ENCODE measurements around the gene THOC5.

THOC5 gene

DNA sequence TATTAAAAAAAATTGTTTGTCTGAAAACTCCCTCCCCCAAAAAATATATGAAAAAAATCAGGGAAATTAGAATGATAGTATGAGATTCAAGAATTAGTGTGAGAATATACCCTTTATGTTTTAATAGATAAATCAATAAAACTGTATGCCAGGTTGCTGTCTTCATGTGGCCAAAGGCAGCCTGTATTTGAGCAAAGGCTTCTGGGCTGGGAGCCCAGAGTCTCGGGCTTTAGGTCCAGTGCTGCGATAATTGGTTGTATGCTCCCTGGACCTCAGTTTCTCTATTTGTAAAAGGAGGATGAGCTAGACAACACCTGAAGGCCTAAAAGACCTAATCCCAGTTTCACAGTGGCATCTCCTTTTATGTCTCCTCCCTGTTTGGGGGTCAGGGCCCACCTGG lies 29.8 kb downstream of the THOC5 start:
- TF ChIP-seq GATA2 (IDR thresholded peaks at IDR 0.05; ENCODE audit: low read depth, low read length) (no peak), GATA3 (IDR thresholded peaks at IDR 0.05; ENCODE audit: low read depth, low read length) (no peak)

- TF ChIP-seq GATA2 (IDR thresholded peaks at IDR 0.05; ENCODE audit: low read depth, low read length) (no peak), GATA3 (IDR thresholded peaks at IDR 0.05; ENCODE audit: low read depth, low read length) (no peak)
These were observed 32.0 kb downstream of the THOC5 start for GRCh38 chr22:29521526-29521925.

- TF ChIP-seq GATA3 (IDR thresholded peaks at IDR 0.05; ENCODE audit: low read depth, low read length) (no peak), GATA2 (IDR thresholded peaks at IDR 0.05; ENCODE audit: low read depth, low read length) (no peak)
These were observed 32.7 kb downstream of the THOC5 start for GRCh38 chr22:29520851-29521250.

- TF ChIP-seq GATA2 (IDR thresholded peaks at IDR 0.05; ENCODE audit: low read depth, low read length): no peak
- no peak for TF ChIP-seq GATA3 (IDR thresholded peaks at IDR 0.05; ENCODE audit: low read depth, low read length)
These were observed 33.6 kb downstream of the THOC5 start for GRCh38 chr22:29519996-29520395.

GRCh38 chr22:29518427-29518826 lies 35.1 kb downstream of the THOC5 start:
- TF ChIP-seq GATA3 (IDR thresholded peaks at IDR 0.05; ENCODE audit: low read depth, low read length) (no peak), GATA2 (IDR thresholded peaks at IDR 0.05; ENCODE audit: low read depth, low read length) (no peak)

DNA sequence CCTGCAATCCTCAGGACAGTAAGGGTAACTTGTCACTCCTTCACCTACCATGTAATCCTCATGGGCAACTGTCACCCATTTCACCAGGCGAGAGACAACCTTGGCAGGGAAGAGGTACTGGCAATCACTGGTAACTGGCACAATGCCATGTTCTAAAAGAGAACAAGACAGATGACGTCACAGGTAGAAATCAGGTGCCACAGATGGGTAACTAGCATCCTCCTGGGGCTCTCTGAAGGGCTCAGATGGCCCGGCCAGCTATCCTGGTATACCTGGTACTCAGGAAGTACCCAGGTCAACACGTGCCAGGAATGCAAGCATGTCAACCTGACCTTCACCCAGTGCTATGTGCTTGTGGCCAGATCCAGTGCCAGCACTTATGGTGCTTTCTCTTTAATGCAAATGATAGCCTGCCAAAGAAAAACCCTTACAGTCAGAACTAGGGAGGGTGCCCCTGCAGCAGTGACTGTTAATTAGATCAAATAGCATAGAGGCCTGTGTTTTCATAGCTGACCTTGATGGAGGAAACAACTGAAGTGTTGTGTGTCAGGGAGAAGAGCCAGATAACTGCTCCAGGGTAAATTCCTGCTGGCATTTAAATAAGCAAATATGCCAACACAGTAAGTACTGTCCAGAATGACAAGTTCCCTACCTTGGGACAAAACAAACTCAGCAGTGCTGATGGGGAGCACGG lies 36.2 kb downstream of the THOC5 start:
- TF ChIP-seq GATA2 (IDR thresholded peaks at IDR 0.05; ENCODE audit: low read depth, low read length) (no peak), GATA3 (IDR thresholded peaks at IDR 0.05; ENCODE audit: low read depth, low read length) (no peak)

- TF ChIP-seq GATA3 (IDR thresholded peaks at IDR 0.05; ENCODE audit: low read depth, low read length): no peak
- no peak for TF ChIP-seq GATA2 (IDR thresholded peaks at IDR 0.05; ENCODE audit: low read depth, low read length)
These were observed 41.5 kb downstream of the THOC5 start for GRCh38 chr22:29512031-29512430.

GRCh38 chr22:29511126-29511862 lies 42.3 kb downstream of the THOC5 start:
- no peak for TF ChIP-seq GATA3 (IDR thresholded peaks at IDR 0.05; ENCODE audit: low read depth, low read length)
- TF ChIP-seq GATA2 (IDR thresholded peaks at IDR 0.05; ENCODE audit: low read depth, low read length): no peak

DNA sequence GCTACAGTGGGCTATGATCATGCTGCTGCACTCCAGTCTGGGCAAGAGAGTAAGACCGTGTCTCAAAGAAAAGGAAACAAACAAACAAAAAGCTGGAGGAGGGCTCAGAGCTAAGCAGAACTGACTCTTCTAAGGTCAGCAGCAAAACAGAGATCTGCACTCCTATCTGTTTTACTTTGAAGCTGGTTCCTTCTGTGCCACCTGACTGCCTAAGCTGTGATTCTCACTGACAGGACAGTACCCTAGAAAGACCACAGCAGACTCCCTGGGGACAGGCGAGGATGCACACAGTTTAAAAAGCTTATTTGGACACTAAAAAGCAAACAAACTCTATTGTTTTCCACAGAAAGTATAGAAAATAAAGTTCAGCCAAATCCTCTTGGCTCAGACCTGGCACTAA lies 43.0 kb downstream of the THOC5 start:
- TF ChIP-seq GATA3 (IDR thresholded peaks at IDR 0.05; ENCODE audit: low read depth, low read length): no peak

DNA sequence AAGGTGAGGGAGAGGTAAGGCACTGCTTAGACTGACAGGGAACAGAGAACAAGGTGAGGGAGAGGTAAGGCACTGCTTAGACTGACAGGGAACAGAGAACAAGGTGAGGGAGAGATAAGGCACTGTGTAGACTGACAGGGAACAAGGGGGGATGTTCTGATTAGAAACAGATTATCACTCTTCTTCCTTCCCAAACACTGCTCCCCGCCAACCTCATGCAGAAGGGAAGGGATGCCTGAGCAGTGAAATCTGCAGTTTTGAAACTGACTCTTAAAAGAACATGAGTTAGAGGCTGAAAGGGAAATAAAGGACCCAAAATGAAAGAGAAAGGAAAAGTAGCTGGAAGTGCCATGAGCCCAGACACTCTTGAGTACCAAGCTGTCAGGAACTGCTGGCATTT lies 43.7 kb downstream of the THOC5 start:
- no peak for TF ChIP-seq GATA2 (IDR thresholded peaks at IDR 0.05; ENCODE audit: low read depth, low read length)
- TF ChIP-seq GATA3 (IDR thresholded peaks at IDR 0.05; ENCODE audit: low read depth, low read length): no peak

DNA sequence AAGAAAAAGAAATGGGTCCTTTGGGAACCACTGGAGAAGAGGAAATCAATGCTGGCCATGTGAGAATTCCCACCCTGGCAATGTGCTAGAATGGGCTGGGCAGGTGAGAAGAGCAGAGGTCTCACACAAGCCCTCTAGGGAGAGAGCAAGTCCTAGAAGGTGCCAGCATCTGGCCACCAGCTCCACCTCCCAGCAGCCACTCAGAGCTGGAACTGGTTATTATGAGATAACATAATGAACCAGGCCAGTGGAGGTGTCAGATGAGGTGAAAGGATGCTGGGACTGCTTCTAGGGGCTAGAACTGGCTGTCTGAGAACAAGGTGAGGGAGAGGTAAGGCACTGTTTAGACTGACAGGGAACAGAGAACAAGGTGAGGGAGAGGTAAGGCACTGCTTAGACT lies 44.3 kb downstream of the THOC5 start:
- TF ChIP-seq GATA3 (IDR thresholded peaks at IDR 0.05; ENCODE audit: low read depth, low read length) (no peak), GATA2 (IDR thresholded peaks at IDR 0.05; ENCODE audit: low read depth, low read length) (no peak)

DNA sequence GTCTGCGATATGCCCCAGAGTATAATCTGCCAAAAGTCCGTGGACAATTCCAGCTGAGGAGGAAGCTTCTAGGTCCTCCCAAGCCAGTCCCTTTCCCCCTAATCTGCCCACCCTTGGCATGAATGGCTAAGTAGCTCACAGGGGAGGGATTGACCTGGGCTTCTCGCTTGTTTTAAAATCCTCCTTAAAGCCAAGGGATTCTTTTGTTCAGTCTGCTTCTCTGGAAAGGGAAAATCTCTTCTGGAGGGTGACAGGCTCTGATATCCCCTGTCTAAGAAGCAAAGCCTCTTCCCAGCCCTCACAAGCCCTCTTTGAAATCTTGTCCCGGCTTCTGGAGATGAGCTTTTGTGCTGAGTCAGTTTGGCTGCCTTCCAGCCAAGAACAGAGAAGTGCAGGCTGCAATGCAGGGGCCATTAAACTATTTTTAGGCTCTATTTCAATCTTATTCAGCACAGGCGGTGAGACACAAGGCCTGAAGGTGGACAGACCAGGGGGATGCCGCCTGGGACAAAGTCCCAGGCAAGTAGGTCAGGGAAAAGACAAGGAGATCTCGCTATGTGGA lies 49.7 kb downstream of the THOC5 start:
- TF ChIP-seq GATA3 (IDR thresholded peaks at IDR 0.05; ENCODE audit: low read depth, low read length) (no peak), GATA2 (IDR thresholded peaks at IDR 0.05; ENCODE audit: low read depth, low read length) (no peak)

DNA sequence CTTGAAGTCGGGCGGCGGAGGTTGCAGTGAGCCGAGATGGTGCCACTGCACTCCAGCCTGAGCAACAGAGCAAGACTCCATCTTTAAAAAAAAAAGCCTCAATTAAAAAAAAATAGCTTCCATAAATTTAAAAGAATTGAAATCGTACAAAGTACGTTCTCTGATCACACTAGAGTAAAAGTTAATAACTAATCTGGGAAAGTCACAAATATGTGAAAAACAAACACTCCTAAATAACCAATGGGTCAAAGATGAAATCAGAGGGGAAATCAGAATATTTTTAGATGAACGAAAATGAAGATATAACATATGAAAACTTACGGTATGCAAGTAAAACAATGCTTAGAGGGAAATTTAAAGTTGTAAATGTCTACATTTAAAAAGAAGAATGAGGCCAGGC lies 53.7 kb downstream of the THOC5 start:
- TF ChIP-seq GATA2 (IDR thresholded peaks at IDR 0.05; ENCODE audit: low read depth, low read length) (no peak), GATA3 (IDR thresholded peaks at IDR 0.05; ENCODE audit: low read depth, low read length) (no peak)

DNA sequence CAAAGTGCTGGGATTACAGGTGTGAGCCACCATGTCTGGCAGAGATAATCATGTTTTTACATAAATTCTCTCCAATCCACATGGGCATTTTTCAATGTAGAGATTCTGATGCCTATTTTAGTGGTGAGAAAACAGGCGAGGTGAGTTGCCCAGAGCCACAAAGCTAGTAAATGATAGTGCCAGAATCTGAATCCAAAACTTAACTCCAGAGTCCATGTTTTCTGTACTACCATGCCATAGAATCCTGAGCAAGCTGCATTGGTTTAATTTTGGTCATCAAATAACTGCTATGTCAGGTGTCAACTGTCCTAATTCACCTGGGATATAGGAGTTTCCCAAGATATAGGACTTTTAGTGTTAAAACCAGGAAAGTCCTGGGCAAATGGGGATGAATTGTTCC lies 59.9 kb downstream of the THOC5 start:
- TF ChIP-seq GATA3 (IDR thresholded peaks at IDR 0.05; ENCODE audit: low read depth, low read length): no peak
- TF ChIP-seq GATA2 (IDR thresholded peaks at IDR 0.05; ENCODE audit: low read depth, low read length): no peak

- no peak for TF ChIP-seq GATA2 (IDR thresholded peaks at IDR 0.05; ENCODE audit: low read depth, low read length)
- no peak for TF ChIP-seq GATA3 (IDR thresholded peaks at IDR 0.05; ENCODE audit: low read depth, low read length)
These were observed 62.5 kb downstream of the THOC5 start for GRCh38 chr22:29491012-29491411.

Measured in SH-SY5Y (cell line).